Skeletal muscle tissue (tissue), 4 donors: ENCODE results near the gene ADGRG6. TPM values are rescaled to one million over a fixed set of nuclear protein-coding genes. Genes with fewer than 3 reads are reported as not detected.

ENCODE experiments used
- H3K27ac ChIP-seq: one replicate; pipeline ENCODE4 v1.7.0; 2013; ENCODE audit warnings: mild to moderate bottlenecking, low read depth, low read length, inconsistent platforms
- H3K27me3 ChIP-seq, 3 donors: one replicate each; pipeline ENCODE4 v1.7.0; 2013; ENCODE audit warnings: low read length in 3 of 3; ENCODE audit not compliant: control insufficient read depth in 3 of 3, insufficient read depth in 3 of 3
- H3K36me3 ChIP-seq, 3 donors: one replicate each; pipeline ENCODE4 v1.7.0; 2013; ENCODE audit warnings: low read length in 3 of 3; ENCODE audit not compliant: control insufficient read depth in 3 of 3, insufficient read depth in 3 of 3
- H3K4me1 ChIP-seq, 3 donors: one replicate each; pipeline ENCODE4 v1.7.0; 2013; ENCODE audit warnings: low read length in 3 of 3, mild to moderate bottlenecking in 3 of 3; ENCODE audit not compliant: control insufficient read depth in 3 of 3, insufficient read depth in 3 of 3
- H3K4me3 ChIP-seq, 3 donors: one replicate each; pipeline ENCODE4 v1.7.0; 2013; ENCODE audit warnings: low read length in 3 of 3
- H3K9ac ChIP-seq, 3 donors: one replicate each; pipeline ENCODE4 v1.7.0; 2013; ENCODE audit warnings: low read length in 3 of 3, mild to moderate bottlenecking in 3 of 3, moderate library complexity in 2 of 3, low read depth in 1 of 3
- H3K9me3 ChIP-seq, 3 donors: one replicate each; pipeline ENCODE4 v1.7.0; 2013; ENCODE audit warnings: low read length in 3 of 3; ENCODE audit not compliant: control insufficient read depth in 3 of 3
- total RNA-seq: library from RNA; depleted of rRNA; stranded (reverse); fragments of >200 nt; gene quantifications from one replicate; pipeline ENCODE4 v1.2.3, GENCODE V29; 2014
- donor health status: Osteomylitis.

Gene ADGRG6
- total RNA-seq, 1 donor from 2014 or later, result 26.1 TPM

DNA sequence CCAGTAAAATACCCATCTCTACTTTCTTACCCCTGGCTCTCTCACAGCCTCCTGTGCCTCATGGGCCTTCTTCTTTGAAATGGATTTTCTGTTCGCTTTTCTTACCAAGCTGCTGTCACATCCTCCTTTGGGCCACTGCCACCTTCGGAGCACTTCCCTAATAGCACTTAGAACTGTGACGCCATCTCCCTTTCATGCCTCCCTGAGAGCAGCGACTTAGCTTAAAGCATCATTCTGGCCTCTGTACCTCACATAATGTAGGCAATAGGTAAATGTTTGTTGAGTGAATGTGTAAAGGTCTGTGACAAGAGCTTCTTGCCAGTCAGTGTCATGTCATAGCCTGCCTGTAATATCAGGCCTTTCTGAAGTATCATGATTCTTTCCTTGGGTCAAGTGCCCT, 78.8 kb downstream of the ADGRG6 start:
- Histone ChIP-seq H3K36me3 (no peaks in the 10 kb centered on the region), H3K4me3 (no peak overlapping the region), H3K27ac (no peak overlapping the region), H3K4me1 (no peaks in the 10 kb centered on the region), H3K27me3 (no peaks in the 10 kb centered on the region), H3K9ac (no peak overlapping the region), H3K9me3 (no peaks in the 10 kb centered on the region)

GRCh38 chr6:142381181-142381580, 79.4 kb downstream of the ADGRG6 start:
- Histone ChIP-seq H3K27ac (no peak overlapping the region), H3K9ac (no peak overlapping the region), H3K4me1 (no peaks in the 10 kb centered on the region), H3K36me3 (no peaks in the 10 kb centered on the region), H3K4me3 (no peak overlapping the region), H3K9me3 (no peaks in the 10 kb centered on the region), H3K27me3 (no peaks in the 10 kb centered on the region)

DNA sequence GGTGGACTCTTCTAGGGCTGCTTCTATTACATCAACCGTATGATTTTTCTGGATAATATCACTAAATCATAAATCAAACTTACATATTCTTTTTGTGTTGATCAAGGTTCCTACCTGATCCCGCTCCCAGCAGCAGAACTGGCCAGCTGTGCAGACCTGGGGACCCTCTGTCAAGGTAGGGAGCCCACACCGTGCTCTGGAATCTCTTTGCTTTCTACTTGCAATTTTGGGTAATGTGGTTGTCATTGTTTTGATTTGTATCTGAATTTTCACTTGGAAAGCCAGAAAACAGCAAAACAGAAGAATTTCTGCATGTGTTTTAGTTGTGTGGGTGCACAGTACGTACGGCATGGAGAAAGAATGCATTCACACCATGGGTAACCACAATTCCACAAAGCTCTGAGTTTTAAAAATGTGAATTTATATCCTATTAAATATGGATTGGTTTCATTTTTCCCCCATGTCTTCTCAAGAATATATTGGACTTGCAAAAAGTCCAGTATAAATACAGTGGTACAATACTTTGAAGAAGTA, 80.1 kb downstream of the ADGRG6 start:
- Histone ChIP-seq H3K4me1 (no peaks in the 10 kb centered on the region), H3K27me3 (no peaks in the 10 kb centered on the region), H3K27ac (no peak overlapping the region), H3K4me3 (no peak overlapping the region), H3K9ac (no peak overlapping the region), H3K9me3 (no peaks in the 10 kb centered on the region), H3K36me3 (no peaks in the 10 kb centered on the region)

DNA sequence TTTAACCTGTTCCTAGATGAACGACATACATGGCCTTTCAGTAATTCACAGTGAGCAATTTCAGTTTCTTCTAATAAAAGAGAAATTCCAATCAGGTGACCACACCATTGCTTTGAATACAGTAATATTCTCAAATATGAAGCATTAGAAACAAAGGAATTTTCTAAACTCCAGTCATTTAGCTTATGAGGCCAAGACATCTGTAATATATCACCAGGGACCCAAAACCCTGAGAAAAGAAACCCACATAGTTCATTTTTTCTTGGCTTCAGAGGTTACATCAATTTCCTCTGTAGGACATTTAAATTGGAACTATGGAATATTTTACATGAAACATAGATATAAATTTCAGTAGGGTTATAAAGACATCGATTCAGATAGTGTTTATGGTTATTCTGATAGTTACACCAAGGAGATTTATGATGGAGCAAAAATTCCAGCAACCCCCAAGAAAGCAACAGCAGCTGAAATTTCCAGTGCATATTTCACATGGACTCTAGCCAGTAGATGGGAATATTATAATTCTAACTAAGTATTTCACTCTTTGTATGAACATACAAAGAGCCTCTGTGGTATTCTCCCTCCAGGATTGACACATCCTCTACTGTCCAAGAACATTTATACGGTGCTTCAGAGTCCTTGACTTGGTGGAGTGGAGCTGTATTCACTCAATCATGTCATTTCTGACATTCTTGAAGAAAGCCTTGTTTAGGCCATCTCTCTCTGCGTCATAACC, 82.9 kb downstream of the ADGRG6 start:
- H3K27ac ChIP-seq, result no peak overlapping the region
- no peaks in the 10 kb centered on the region for H3K4me1 ChIP-seq
- no peak overlapping the region for H3K9ac ChIP-seq
- H3K36me3 ChIP-seq, result no peaks in the 10 kb centered on the region
- H3K27me3 ChIP-seq, result no peaks in the 10 kb centered on the region
- H3K9me3 ChIP-seq, result no peaks in the 10 kb centered on the region
- no peak overlapping the region for H3K4me3 ChIP-seq

- no peaks in the 10 kb centered on the region for H3K9me3 ChIP-seq
- H3K27ac ChIP-seq, result no peak overlapping the region
- H3K36me3 ChIP-seq, result no peaks in the 10 kb centered on the region
- no peak overlapping the region for H3K9ac ChIP-seq
- H3K27me3 ChIP-seq, result no peaks in the 10 kb centered on the region
- no peak overlapping the region for H3K4me3 ChIP-seq
- no peaks in the 10 kb centered on the region for H3K4me1 ChIP-seq
Measured at GRCh38 chr6:142385352-142385751, 83.5 kb downstream of the ADGRG6 start.

GRCh38 chr6:142386657-142387056, 84.8 kb downstream of the ADGRG6 start:
- no peaks in the 10 kb centered on the region for H3K9me3 ChIP-seq
- no peaks in the 10 kb centered on the region for H3K4me1 ChIP-seq
- H3K27ac ChIP-seq, result no peak overlapping the region
- no peak overlapping the region for H3K9ac ChIP-seq
- no peaks in the 10 kb centered on the region for H3K27me3 ChIP-seq
- H3K36me3 ChIP-seq, result no peaks in the 10 kb centered on the region
- no peak overlapping the region for H3K4me3 ChIP-seq

GRCh38 chr6:142387997-142388815, 86.4 kb downstream of the ADGRG6 start:
- Histone ChIP-seq H3K4me3 (no peak overlapping the region), H3K27ac (no peak overlapping the region), H3K9me3 (no peaks in the 10 kb centered on the region), H3K36me3 (no peaks in the 10 kb centered on the region), H3K27me3 (no peaks in the 10 kb centered on the region), H3K9ac (no peak overlapping the region), H3K4me1 (no peaks in the 10 kb centered on the region)

GRCh38 chr6:142395266-142395665, 93.5 kb downstream of the ADGRG6 start:
- no peak overlapping the region for H3K4me3 ChIP-seq
- no peaks in the 10 kb centered on the region for H3K4me1 ChIP-seq
- H3K9me3 ChIP-seq, result no peaks in the 10 kb centered on the region
- no peaks in the 10 kb centered on the region for H3K27me3 ChIP-seq
- no peak overlapping the region for H3K27ac ChIP-seq
- H3K9ac ChIP-seq, result no peak overlapping the region
- H3K36me3 ChIP-seq, result no peaks in the 10 kb centered on the region

DNA sequence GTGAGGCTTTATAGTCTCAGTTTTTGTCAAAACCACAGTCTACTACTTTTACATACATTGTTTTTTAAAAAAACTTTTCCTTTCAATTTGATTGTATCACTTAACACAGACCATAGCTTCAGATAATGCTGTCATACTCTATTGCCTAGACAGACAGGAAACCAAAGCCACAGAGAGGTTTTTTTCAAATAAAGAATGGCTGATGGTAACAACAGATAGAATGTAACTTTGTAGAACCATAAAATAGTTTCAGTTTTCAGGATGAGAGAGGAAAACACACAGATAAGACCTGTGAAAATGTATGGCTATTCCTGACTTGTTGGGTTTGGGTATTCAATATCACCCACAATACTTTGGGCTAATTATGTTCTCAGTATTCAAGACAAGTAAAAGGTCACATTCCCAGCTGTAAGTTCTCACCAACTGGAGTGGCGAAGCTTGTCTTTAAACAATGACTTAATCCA, 94.0 kb downstream of the ADGRG6 start:
- H3K36me3 ChIP-seq, result no peaks in the 10 kb centered on the region
- no peaks in the 10 kb centered on the region for H3K27me3 ChIP-seq
- H3K27ac ChIP-seq, result no peak overlapping the region
- H3K4me1 ChIP-seq, result no peaks in the 10 kb centered on the region
- no peak overlapping the region for H3K9ac ChIP-seq
- no peak overlapping the region for H3K4me3 ChIP-seq
- no peaks in the 10 kb centered on the region for H3K9me3 ChIP-seq

- Histone ChIP-seq H3K9ac (no peak overlapping the region), H3K27ac (no peak overlapping the region), H3K4me1 (no peaks in the 10 kb centered on the region), H3K27me3 (no peaks in the 10 kb centered on the region), H3K9me3 (no peaks in the 10 kb centered on the region), H3K36me3 (no peaks in the 10 kb centered on the region), H3K4me3 (no peak overlapping the region)
Measured at GRCh38 chr6:142398353-142398752, 96.5 kb downstream of the ADGRG6 start.
